Hepatocyte (in vitro differentiated cells): Measurements from ENCODE around the gene PCDHB5.
"Not testable (repeated sequence)": the region's sequence is repeated elsewhere in the genome, so short reads cannot be mapped to it uniquely, and the experiment has no call there.

ENCODE experiments used
- CTCF ChIP-seq: fragments of 200-600 bp; sonication (generic); IDR thresholded peaks from 2 replicates; pipeline ENCODE4 v1.5.1; 2016; ENCODE audit warnings: antibody characterized with exemption, mild to moderate bottlenecking; ENCODE audit not compliant: poor library complexity
- EZH2 ChIP-seq: fragments of 200-600 bp; sonication (generic); IDR thresholded peaks from 2 replicates; pipeline ENCODE4 v1.6.1; 2016; ENCODE audit warnings: antibody characterized with exemption, mild to moderate bottlenecking, borderline replicate concordance

GRCh38 chr5:141152096-141152495, 17.1 kb downstream of the PCDHB5 start:
- not testable (repeated sequence) for TF ChIP-seq CTCF, EZH2
